NCI-H2227 (cell line): Measurements from ENCODE around the gene RNF34.

Source experiments
- DNase-seq: peaks from one replicate; lab custom pipeline; 2025; ENCODE audit not compliant: unreplicated experiment; lab: John Stamatoyannopoulos, UW

RNF34 gene

DNA sequence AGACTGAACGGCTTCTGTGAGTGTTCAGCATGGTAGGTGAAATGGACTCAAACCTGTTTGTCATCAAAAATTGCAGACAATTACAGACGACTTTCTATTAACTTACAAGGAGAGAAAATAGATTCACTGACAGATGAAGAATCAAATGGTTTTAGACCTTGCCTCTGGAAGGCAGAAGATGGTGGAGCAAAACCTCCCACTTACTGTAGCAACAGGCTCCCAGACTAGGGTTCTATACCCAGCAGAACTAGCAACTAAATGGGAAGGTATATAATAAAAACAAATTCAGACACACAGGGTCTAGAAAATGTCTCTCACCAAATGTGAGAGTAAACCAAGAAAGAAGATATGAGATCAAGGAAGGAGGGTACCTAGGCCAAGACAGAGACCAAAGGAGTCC, 36.8 kb downstream of the RNF34 start:
- DNase-seq: no peak

DNA sequence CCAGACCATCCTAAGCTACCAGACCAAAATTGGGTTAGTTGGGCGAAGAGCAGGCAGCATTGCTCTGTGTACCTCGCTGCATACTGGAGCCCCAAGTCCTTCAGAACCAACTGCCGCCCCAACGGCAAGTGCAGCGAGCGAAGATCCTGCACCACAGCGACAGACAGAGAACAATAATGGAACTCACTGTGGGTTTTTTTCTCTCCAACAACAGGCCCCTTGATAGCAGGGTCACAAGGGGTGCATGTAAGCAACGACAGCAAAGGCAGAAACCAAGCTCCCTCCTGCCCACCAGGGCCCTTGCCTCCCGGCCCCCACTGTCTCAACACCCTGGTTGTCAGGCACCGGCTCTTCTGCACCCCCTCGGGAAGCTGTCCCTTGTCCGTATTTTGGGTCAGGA, 39.0 kb downstream of the RNF34 start:
- no peak for DNase-seq

- no peak for DNase-seq
Observed at GRCh38 chr12:121439715-121440114, 39.8 kb downstream of the RNF34 start.

GRCh38 chr12:121440768-121441167, 40.9 kb downstream of the RNF34 start:
- DNase-seq: no peak

DNA sequence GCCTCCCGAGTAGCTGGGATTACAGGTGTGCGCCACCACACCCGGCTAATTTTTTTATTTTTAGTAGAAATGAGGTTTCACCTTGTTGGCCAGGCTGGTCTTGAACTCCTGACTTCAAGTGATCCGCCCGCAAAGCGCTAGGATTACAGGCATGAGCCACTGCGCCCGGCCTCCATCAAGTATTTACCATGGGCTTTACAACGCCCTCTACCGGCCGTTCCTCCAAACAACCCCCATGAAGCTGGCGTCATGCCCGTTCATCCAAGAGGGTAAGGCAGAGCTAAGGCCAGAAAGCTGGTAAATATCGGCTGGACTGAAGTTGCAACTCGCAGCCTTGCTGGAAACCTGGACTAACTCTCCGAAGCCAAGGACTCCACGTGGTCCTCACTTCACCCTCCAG, 41.6 kb downstream of the RNF34 start:
- no peak for DNase-seq

GRCh38 chr12:121442028-121442948, 42.4 kb downstream of the RNF34 start:
- no peak for DNase-seq

DNA sequence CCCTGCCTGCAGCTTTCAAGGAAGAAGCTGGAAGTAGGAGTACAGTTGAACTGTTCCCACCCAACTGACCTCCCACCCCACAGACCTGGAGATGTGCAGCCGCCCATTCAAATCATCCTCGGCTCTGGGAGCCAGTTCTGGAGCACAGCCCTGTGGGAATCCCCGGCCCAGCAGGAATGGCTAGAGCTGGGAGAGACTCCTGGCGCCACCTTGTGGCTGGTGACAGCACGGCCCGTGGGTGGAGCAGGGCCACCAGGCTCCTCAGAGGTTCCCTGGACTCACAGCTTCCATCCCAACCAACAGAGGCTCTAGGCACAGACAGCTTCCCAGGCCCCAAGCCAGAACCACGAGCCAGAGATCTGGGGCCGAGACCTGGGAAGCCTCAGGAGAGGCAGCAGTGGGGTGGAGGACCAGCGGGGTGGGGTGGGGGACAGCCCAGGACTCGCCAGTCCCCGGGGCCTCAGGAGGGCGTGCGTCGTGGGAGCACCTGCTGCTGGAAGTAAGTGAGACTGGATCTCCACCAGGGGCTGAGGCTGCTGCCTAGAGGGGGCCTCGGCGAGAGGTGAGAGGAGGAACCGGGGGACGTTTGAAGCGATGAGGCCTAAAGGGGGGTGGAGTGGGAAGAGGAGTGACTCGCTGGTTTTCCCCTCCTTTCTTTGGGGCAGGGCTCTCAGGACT, 43.4 kb downstream of the RNF34 start:
- peak; percentile 77 for DNase-seq

DNA sequence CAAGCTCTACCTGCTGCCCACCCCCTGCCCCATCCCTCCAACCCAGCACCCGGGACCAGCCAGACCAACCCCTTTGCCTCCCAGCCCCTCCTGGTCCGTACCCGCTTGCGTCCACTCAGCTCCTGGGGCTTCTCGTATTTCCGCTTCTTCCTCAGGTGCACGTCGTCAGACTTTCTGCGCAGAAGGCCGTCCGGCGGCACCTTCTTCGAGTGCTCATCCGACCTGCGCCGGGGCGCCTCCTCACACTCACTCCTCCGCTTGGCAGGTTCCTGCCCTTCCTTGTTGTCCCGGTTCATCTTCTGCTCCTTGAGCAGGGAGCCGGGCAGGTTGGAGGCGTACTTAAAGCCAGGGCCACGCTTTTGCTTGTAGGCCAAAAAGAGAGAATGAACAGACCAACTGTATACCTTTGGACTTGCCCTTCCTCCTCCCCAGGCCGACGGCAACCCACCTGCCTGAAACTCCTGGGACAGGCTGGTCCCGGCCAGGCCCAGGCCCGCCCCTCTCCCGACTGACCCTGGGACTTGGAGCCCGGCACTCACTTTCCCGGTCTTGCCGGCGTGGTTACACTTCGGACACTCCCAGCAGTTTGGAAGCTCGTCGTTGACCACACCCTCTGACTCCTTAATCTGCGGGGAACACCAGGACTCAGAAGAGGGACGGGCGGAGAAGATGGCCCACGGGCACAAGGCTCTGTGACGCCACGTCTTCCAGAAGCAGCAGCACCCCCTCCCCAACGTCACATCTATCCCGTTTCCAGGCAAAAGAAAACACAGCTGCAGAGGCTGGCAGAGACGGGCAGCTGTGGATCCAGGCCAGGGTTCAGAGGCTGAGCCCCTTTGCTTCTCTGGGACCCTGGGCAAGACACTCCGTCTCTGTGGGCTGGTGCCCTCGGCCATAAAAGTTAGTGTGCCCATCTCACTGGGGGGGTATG, 44.3 kb downstream of the RNF34 start:
- DNase-seq: no peak

GRCh38 chr12:121444842-121445202, 44.9 kb downstream of the RNF34 start:
- DNase-seq: no peak

DNA sequence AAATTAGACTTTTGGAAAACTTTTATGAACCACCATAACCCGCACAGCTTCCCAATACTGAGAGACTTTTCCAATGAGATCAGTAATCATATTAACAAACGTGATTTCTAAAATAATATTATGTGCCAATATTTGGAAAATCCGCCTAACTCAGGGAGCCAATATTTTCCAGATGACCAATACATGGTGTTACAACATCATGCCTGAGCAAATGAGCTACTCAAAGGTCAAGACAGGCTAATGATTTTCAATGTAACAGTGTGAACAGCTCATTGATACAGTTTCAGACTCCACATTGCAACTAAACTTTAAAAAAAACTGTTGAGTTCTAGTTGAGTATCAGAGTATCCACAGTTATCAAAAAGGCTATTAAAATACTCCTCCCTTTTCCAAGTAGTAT, 46.8 kb downstream of the RNF34 start:
- DNase-seq: no peak

DNA sequence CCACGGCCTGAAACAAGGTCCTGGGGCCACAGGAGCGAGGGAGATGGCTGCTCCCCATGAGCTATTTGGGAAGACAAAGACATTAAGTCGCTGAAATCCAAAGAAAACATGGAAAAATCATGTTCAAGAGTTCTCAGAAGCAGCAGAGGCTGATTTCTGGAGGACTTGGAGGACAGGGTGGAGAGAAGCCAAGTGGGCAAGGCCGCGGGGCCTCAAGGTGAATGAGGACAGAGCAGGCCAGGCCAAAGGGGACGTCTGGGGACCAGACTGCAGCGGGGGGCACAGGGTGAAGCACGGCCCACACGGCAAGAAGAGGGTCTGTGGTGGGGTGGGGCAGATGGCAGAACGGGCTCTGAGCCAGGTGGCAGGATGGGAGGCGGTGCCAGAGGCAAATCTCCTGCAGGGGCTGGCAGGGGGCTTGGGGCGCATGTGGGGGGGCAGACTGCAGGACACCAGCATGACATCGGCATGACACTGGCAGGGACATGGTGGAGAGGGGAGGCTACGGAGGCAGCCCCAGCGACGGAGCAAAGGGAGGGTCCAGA, 48.9 kb downstream of the RNF34 start:
- DNase-seq: no peak

DNA sequence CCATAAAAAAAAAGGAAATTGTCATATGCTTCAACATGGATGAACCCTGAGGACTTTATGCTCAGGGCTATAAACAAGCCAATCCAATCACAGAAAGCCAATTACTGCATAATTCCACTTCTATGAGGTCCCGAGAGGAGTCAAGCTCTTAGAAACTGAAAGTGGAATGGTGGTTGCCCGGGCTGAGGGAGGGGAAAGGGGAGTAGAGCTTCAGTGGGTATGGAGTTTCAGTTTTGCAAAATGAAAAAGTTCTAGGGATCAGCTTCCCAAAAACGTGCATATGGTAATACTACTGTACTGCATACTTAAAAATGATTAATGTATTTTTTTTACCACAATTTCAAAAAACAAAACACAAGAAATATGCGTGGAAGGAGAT, 52.0 kb downstream of the RNF34 start:
- DNase-seq: no peak

GRCh38 chr12:121452340-121452984, 52.5 kb downstream of the RNF34 start:
- DNase-seq: no peak

- no peak for DNase-seq
Observed at GRCh38 chr12:121452985-121453360, 53.1 kb downstream of the RNF34 start.

DNA sequence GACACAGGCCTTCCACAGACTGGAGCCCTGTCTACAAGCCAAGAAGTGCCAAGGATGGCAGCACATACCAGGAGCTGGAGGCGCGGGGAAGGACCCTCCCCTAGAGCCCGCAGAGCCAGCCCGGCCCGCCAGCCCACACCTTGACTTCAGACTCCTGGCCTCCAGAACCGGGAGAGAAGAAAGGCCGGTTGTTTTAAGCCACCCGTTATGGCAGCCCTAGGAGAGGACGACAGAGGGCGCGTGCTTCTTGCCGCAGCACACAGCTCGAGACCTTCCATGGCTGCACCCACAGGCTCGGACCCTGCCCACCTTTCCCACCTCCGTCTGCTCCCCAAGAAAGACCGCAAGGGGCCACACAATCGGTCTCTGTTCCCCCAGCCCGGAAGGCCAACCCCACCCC, 53.7 kb downstream of the RNF34 start:
- DNase-seq: no peak

DNA sequence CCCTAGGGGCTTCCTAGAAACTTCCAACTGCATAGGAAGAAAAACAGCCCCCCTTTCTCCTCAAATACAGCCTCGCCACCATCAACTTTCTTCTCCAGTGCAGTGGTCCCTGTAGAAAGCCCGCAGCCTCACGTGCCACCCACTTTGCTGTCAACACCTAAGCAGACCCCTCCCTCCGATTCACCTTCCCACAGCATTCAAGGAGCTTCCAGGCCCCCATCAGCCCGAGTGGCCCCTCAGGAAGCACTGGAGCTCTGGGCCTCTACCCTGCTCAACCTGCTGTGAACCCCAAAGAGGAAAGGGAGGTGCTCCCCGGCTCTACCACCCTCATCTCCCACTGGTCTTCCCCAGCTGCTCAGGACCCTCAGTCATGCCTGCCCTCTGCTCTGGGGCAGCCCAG, 55.0 kb downstream of the RNF34 start:
- DNase-seq: no peak

DNA sequence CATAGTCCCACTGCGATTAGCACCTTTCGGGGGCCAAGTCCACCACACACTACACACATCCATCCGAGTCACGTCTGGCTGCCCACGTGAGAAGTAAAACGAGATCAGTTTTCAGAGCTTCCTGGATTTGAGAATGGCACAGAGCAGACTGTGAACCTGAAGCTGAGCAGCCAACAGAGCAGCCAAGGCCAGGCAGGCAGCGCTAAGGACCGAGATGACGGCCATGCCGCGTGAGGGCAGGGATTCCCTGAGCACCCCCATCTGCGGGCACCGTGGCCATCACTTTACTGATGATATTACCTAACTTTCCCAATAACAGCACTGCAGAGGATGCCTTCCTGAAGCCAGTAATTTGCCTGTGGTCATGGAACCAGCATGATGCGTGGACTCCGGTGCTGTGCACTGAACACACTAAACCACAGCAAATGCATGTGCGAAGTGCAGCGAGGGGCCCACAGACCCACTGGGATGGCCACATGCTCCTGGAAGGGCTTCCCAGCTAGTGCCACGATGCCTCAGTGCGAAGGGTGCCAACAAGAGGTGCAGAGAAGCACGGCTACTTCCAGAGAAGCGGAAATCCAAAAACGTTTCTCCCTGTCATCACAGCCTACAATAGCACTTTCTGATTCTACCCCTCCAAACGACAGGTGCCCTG, 56.0 kb downstream of the RNF34 start:
- DNase-seq: no peak

GRCh38 chr12:121456551-121456950, 56.6 kb downstream of the RNF34 start:
- no peak for DNase-seq

- DNase-seq: no peak
Observed at GRCh38 chr12:121461048-121461447, 61.1 kb downstream of the RNF34 start.

DNA sequence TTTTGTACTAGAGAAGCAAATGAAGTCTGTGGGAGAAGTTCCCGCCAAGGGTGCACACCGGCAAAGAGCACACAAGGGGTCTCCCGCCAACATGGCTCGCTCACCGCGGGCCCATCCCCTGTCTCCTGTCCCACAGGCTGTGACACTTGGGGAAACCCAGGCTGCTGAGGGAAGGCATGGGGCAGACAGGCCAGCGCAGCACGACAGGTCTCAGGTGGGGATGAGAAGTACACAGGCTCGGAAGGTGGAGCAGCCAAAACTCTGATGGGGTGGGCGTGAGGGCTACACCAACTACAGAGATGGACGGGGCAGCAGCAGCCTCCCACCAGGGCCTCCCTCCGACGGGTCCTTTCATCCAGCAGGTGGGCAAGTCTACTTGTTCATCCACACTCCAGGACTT, 64.4 kb downstream of the RNF34 start:
- no peak for DNase-seq
